Esophagus squamous epithelium (tissue), 5 donors: ENCODE results near the gene PARVA. TPM values are rescaled to one million over a fixed set of nuclear protein-coding genes. Genes with fewer than 3 reads are reported as not detected.

Source experiments
- DNase-seq: peaks from one replicate; lab custom pipeline; 2025; lab: John Stamatoyannopoulos, UW
- H3K27ac ChIP-seq, 4 donors: fragments of 200-600 bp; sonication (generic); one replicate each; pipeline ENCODE4 v1.5.1; 2016 to 2019; ENCODE audit warnings: mild to moderate bottlenecking in 1 of 4
- H3K27me3 ChIP-seq, 4 donors: fragments of 200-600 bp; sonication (generic); 1 replicate in 3 of 4; 2 replicates in 1 of 4; pipeline versions ENCODE4 v1.5.1 to v1.6.0; 2017 to 2021; ENCODE audit warnings: antibody characterized with exemption in 1 of 4
- H3K36me3 ChIP-seq, 3 donors: fragments of 200-600 bp; sonication (generic); one replicate each; pipeline ENCODE4 v1.5.1; 2016 to 2019
- H3K4me1 ChIP-seq, 3 donors: fragments of 200-600 bp; sonication (generic); one replicate each; pipeline ENCODE4 v1.5.1; 2017 to 2019
- H3K4me3 ChIP-seq, 4 donors: fragments of 200-600 bp; sonication (generic); 1 replicate in 3 of 4; 2 replicates in 1 of 4; pipeline ENCODE4 v1.5.1; 2016 to 2019; ENCODE audit warnings: mild to moderate bottlenecking in 2 of 4, moderate library complexity in 1 of 4
- H3K9me3 ChIP-seq, 3 donors: fragments of 200-600 bp; sonication (generic); one replicate each; pipeline ENCODE4 v1.5.1; 2016 to 2019
- CTCF ChIP-seq, 6 experiments: fragments of 450-650 bp in 4 of 6; fragments of 200-600 bp in 2 of 6; sonication (generic) in 2 of 6; IDR thresholded peaks; one replicate each; pipeline ENCODE4 v1.5.1; 2016 to 2019; ENCODE audit warnings: antibody characterized with exemption in 6 of 6, mild to moderate bottlenecking in 4 of 6, moderate library complexity in 4 of 6
- POLR2A ChIP-seq, 4 donors: fragments of 450-650 bp; IDR thresholded peaks; one replicate each; pipeline ENCODE4 v1.6.1; 2017; ENCODE audit warnings: antibody characterized with exemption in 4 of 4, mild to moderate bottlenecking in 4 of 4, moderate library complexity in 3 of 4
- WGBS, 2 donors: methylation state at CpG; one replicate each; pipeline ENCODE4 v1.1.5; 2018; 5-methylcytosine and 5-hydroxymethylcytosine counted together
- intact Hi-C: fragments of 100-400 bp; cut with DNase I; formaldehyde crosslinking; loops from one replicate; pipeline ENCODE4 v1.15.0; 2022
- total RNA-seq, 4 donors: library from RNA; depleted of rRNA; stranded (reverse); fragments of >200 nt; gene quantifications; one replicate each; pipeline ENCODE4 v1.1.0, GENCODE V29; 2016
- donor health status: DM: yes; HTN: yes; CAD: no.

PARVA gene
- total RNA-seq, 4 donors from 2014 or later, result 8.6 to 66.9 (median 16.2) TPM

GRCh38 chr11:12480401-12480800, 103.0 kb downstream of the PARVA start:
- Histone ChIP-seq H3K9me3 (no peaks in the 10 kb centered on the region), H3K36me3 (peaks cover 0 to 73% (median 6%) of the 10 kb centered on the region in 3 donors), H3K4me3 (no peak overlapping the region), H3K27ac (no peak overlapping the region), H3K27me3 (no peaks in the 10 kb centered on the region), H3K4me1 (peaks cover 0 to 18% (median 7%) of the 10 kb centered on the region in 3 donors)
- TF ChIP-seq POLR2A (IDR thresholded peaks at IDR 0.05), result no peak
- TF ChIP-seq CTCF (IDR thresholded peaks at IDR 0.05), result no peak
- WGBS, 2 donors, result 84 to 92% methylated on average over 3 to 4 of the region's 4 CpGs
- no peak for DNase-seq
- intact Hi-C loops, result no loop called here

GRCh38 chr11:12482839-12483238, 105.5 kb downstream of the PARVA start:
- H3K9me3 ChIP-seq, result no peaks in the 10 kb centered on the region
- peaks cover 0 to 18% (median 7%) of the 10 kb centered on the region in 3 donors for H3K4me1 ChIP-seq
- intact Hi-C loops, result no loop called here
- no peak for DNase-seq
- no peak overlapping the region for H3K27ac ChIP-seq
- no peak for TF ChIP-seq CTCF (IDR thresholded peaks at IDR 0.05)
- TF ChIP-seq POLR2A (IDR thresholded peaks at IDR 0.05), result no peak
- 40 to 46% methylated on average over 1 to 2 of the region's 2 CpGs for WGBS, 2 donors
- H3K36me3 ChIP-seq, result peaks cover 0 to 60% (median 0%) of the 10 kb centered on the region in 3 donors
- H3K4me3 ChIP-seq, result no peak overlapping the region
- no peaks in the 10 kb centered on the region for H3K27me3 ChIP-seq

GRCh38 chr11:12483604-12484003, 106.2 kb downstream of the PARVA start:
- 50 to 94% methylated on average over 2 to 3 of the region's 5 CpGs for WGBS, 2 donors
- TF ChIP-seq POLR2A (IDR thresholded peaks at IDR 0.05) (no peak), CTCF (IDR thresholded peaks at IDR 0.05) (no peak)
- DNase-seq, result no peak
- H3K4me3 ChIP-seq, result no peak overlapping the region
- H3K36me3 ChIP-seq, result peaks cover 0 to 53% (median 0%) of the 10 kb centered on the region in 3 donors
- peaks cover 0 to 13% (median 3%) of the 10 kb centered on the region in 3 donors for H3K4me1 ChIP-seq
- no peaks in the 10 kb centered on the region for H3K9me3 ChIP-seq
- no peaks in the 10 kb centered on the region for H3K27me3 ChIP-seq
- no peak overlapping the region for H3K27ac ChIP-seq
- intact Hi-C loops, result no loop called here

- Histone ChIP-seq H3K9me3 (peaks cover 0 to 7% (median 7%) of the 10 kb centered on the region in 3 donors), H3K4me1 (peaks cover 0 to 7% (median 0%) of the 10 kb centered on the region in 3 donors), H3K27me3 (no peaks in the 10 kb centered on the region), H3K36me3 (peaks cover 0 to 44% (median 0%) of the 10 kb centered on the region in 3 donors), H3K27ac (no peak overlapping the region), H3K4me3 (no peak overlapping the region)
- TF ChIP-seq CTCF (IDR thresholded peaks at IDR 0.05) (peak in 3 of 6 experiments; percentile 34 to 62 (median 38)), POLR2A (IDR thresholded peaks at IDR 0.05) (no peak)
- DNase-seq, result no peak
- 67 to 75% methylated on average over 1 of the region's 1 CpG for WGBS, 2 donors
- intact Hi-C loops, result no loop called here
Measured at GRCh38 chr11:12485328-12485727, 108.0 kb downstream of the PARVA start.

- Histone ChIP-seq H3K27ac (no peak overlapping the region), H3K36me3 (peaks cover 0 to 15% (median 0%) of the 10 kb centered on the region in 3 donors), H3K9me3 (peaks cover 0 to 7% (median 7%) of the 10 kb centered on the region in 3 donors), H3K4me3 (no peak overlapping the region), H3K27me3 (no peaks in the 10 kb centered on the region), H3K4me1 (no peaks in the 10 kb centered on the region)
- intact Hi-C loops, result no loop called here
- no peak for DNase-seq
- no peak for TF ChIP-seq CTCF (IDR thresholded peaks at IDR 0.05)
- no peak for TF ChIP-seq POLR2A (IDR thresholded peaks at IDR 0.05)
- WGBS, 2 donors, result 83 to 90% methylated on average over 1 of the region's 1 CpG
Measured at GRCh38 chr11:12489246-12489772, 111.9 kb downstream of the PARVA start.
